ENCODE data around the gene ADRM1.

DNA sequence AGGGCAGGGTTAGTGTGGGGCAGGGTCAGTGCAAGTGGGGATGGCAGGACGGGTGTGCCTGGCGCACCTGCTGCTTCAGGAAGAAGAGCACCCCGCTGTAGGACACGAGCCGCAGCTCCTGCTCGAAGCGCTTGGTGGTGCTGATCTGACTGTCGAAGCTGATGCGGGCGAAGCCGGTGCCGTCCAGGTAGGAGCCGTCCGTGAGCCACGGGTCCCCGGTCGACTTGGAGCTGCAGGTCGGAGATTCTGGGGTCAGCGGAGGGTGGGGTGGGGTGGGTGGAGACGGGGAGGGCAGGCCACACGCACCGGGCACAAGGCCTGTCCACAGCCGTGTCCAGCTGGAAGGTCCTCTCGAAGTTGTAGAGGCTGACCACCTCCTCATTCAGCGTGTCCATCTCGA is 10.2 kb downstream of the ADRM1 start:
- TF ChIP-seq POLR2A (IDR thresholded peaks at IDR 0.05) (no peak), CTCF (IDR thresholded peaks at IDR 0.05) (no peak)
